Prostate gland (tissue), 2 donors: ENCODE data around the gene WWOX. TPM values are rescaled to one million over a fixed set of nuclear protein-coding genes. Genes with fewer than 3 reads are reported as not detected.

ENCODE experiments used
- DNase-seq: peaks from one replicate; pipeline ENCODE4 v3.0.0-alpha.2; 2019; ENCODE audit warnings: low spot score
- H3K27ac ChIP-seq, 2 donors: fragments of 200-600 bp; sonication (generic); 2 replicates each; pipeline ENCODE4 v1.5.1; 2017 to 2019
- H3K27me3 ChIP-seq: fragments of 200-600 bp; sonication (generic); replicated peaks from 2 replicates; pipeline ENCODE4 v1.5.1; 2019; ENCODE audit not compliant: insufficient read depth
- H3K36me3 ChIP-seq, 2 donors: fragments of 200-600 bp; sonication (generic); 1 replicate in 1 of 2; 2 replicates in 1 of 2; pipeline versions ENCODE4 v1.5.1 to v1.8.1; 2017 to 2019
- H3K4me1 ChIP-seq: fragments of 200-600 bp; sonication (generic); replicated peaks from 2 replicates; pipeline ENCODE4 v1.5.1; 2019
- H3K4me3 ChIP-seq, 2 donors: fragments of 200-600 bp; sonication (generic); 2 replicates each; pipeline ENCODE4 v1.5.1; 2017 to 2019
- H3K9me3 ChIP-seq: fragments of 200-600 bp; sonication (generic); 2 replicates; pipeline ENCODE4 v1.5.1; 2017
- CTCF ChIP-seq, 4 experiments: fragments of 200-600 bp in 2 of 4; fragments of 450-650 bp in 2 of 4; sonication (generic) in 2 of 4; IDR thresholded peaks; 1 replicate in 3 of 4; 2 replicates in 1 of 4; pipeline ENCODE4 v1.5.1; 2016 to 2019; ENCODE audit warnings: antibody characterized with exemption in 4 of 4, mild to moderate bottlenecking in 2 of 4, moderate library complexity in 2 of 4
- POLR2A ChIP-seq: fragments of 450-650 bp; IDR thresholded peaks from one replicate; pipeline ENCODE4 v1.6.1; 2016; ENCODE audit warnings: antibody characterized with exemption, mild to moderate bottlenecking
- POLR2AphosphoS5 ChIP-seq: sonication (generic); formaldehyde crosslinking; IDR thresholded peaks from one replicate; pipeline ENCODE4 v1.6.1; 2017; ENCODE audit warnings: antibody characterized with exemption
- WGBS: methylation state at CpG from one replicate; pipeline ENCODE4 v1.1.5; 2018; 5-methylcytosine and 5-hydroxymethylcytosine counted together
- intact Hi-C: fragments of 100-400 bp; cut with DNase I; formaldehyde crosslinking; loops from one replicate; pipeline ENCODE4 v1.14.2; 2022
- total RNA-seq, 2 donors: library from RNA; depleted of rRNA; stranded (reverse); fragments of >200 nt; gene quantifications; one replicate each; pipeline ENCODE4 v1.1.0, GENCODE V29; 2016

WWOX gene
- total RNA-seq, 2 donors from 2014 or later: 93.2 to 99.4 TPM

DNA sequence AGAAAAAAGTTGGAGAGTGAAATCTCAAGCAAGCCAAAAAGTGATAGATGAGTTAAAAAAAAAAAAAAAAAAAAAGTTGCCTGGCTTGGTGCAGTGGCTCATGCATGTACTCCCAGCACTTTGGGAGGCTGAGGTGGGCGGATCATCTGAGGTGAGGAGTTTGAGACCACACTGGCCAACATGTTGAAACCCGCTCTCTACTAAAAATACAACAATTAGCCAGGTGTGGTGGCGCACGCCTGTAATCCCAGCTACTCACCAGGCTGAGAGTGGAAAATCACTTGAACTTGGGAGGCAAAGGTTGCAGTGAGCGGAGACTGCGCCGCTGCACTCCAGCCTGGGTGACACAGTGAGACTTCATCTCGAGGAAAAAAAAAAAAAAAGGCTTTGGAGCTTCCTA lies 668.8 kb downstream of the WWOX start:
- no peak overlapping the region for H3K27ac ChIP-seq
- no peaks in the 10 kb centered on the region for H3K27me3 ChIP-seq
- WGBS: 81% methylated on average over 8 of the region's 8 CpGs
- intact Hi-C loops: loop anchor here (5.0 kb wide), 1 partner anchor 641 kb away; no protein-coding TSS in a partner anchor
- H3K36me3 ChIP-seq: no peaks in the 10 kb centered on the region
- TF ChIP-seq CTCF (IDR thresholded peaks at IDR 0.05): no peak
- TF ChIP-seq POLR2A: no peak
- no peak for TF ChIP-seq POLR2AphosphoS5
- no peak overlapping the region for H3K4me3 ChIP-seq
- H3K4me1 ChIP-seq: no peaks in the 10 kb centered on the region
- DNase-seq: no peak
- no peaks in the 10 kb centered on the region for H3K9me3 ChIP-seq

GRCh38 chr16:78768718-78769117 lies 669.3 kb downstream of the WWOX start:
- Histone ChIP-seq H3K27me3 (no peaks in the 10 kb centered on the region), H3K36me3 (no peaks in the 10 kb centered on the region), H3K4me3 (no peak overlapping the region), H3K27ac (no peak overlapping the region), H3K9me3 (no peaks in the 10 kb centered on the region), H3K4me1 (no peaks in the 10 kb centered on the region)
- DNase-seq: no peak
- 96% methylated on average over 9 of the region's 9 CpGs for WGBS
- TF ChIP-seq POLR2A: no peak
- no peak for TF ChIP-seq CTCF (IDR thresholded peaks at IDR 0.05)
- TF ChIP-seq POLR2AphosphoS5: no peak
- intact Hi-C loops: loop anchor here (5.0 kb wide), 1 partner anchor 641 kb away; no protein-coding TSS in a partner anchor

DNA sequence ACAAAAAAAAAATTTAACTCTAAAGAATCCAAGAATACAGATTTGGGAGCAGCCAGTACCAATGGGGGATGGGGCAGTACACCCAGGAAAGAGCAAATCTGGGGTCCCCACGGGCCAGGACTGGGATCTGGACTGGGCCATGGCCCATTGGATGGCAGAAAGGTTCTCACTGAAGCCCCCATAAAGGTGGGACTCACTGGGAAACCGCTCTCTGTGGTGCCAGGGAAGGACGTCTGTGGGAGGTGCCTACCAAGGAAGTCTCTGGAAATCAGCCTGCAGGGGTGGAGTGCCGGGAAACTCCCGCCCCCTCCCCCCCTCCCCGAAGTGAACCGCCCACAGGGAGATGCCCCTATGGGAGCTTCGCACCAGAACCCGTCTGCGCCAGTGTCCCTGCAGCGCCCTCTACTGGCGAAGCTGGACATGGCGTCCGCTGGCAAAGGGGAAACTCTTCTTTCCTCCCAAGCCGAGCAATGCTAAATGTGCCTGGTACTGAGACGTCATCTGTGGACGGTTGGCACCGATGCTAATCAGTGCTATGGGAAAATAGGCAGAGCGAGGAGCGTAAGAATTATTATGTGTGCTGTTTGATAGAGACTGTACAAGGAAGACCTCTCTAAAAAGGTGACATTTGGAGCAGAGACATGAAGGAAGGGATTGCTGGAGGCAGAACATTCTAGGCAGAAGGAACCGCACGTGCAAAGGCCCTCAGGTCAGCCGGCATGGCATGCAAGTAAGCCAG lies 671.1 kb downstream of the WWOX start:
- WGBS: 55% methylated on average over 22 of the region's 23 CpGs
- H3K9me3 ChIP-seq: no peaks in the 10 kb centered on the region
- no peaks in the 10 kb centered on the region for H3K36me3 ChIP-seq
- H3K27ac ChIP-seq: no peak overlapping the region
- no peak overlapping the region for H3K4me3 ChIP-seq
- intact Hi-C loops: loop anchor here (2.0 kb wide), 1 partner anchor 266 kb away; no protein-coding TSS in a partner anchor
- no peaks in the 10 kb centered on the region for H3K4me1 ChIP-seq
- TF ChIP-seq POLR2A (no peak), POLR2AphosphoS5 (peak; percentile 3), CTCF (IDR thresholded peaks at IDR 0.05) (peak; percentile 55 to 90 (median 68))
- peak; percentile 42 for DNase-seq
- no peaks in the 10 kb centered on the region for H3K27me3 ChIP-seq

- Histone ChIP-seq H3K4me1 (no peaks in the 10 kb centered on the region), H3K9me3 (no peaks in the 10 kb centered on the region), H3K4me3 (no peak overlapping the region), H3K27ac (no peak overlapping the region), H3K36me3 (no peaks in the 10 kb centered on the region), H3K27me3 (no peaks in the 10 kb centered on the region)
- no peak for DNase-seq
- intact Hi-C loops: no loop called here
- 89% methylated on average over 8 of the region's 8 CpGs for WGBS
- TF ChIP-seq CTCF (IDR thresholded peaks at IDR 0.05) (no peak), POLR2A (no peak), POLR2AphosphoS5 (no peak)
Observed at GRCh38 chr16:78773291-78773702, 673.8 kb downstream of the WWOX start.

DNA sequence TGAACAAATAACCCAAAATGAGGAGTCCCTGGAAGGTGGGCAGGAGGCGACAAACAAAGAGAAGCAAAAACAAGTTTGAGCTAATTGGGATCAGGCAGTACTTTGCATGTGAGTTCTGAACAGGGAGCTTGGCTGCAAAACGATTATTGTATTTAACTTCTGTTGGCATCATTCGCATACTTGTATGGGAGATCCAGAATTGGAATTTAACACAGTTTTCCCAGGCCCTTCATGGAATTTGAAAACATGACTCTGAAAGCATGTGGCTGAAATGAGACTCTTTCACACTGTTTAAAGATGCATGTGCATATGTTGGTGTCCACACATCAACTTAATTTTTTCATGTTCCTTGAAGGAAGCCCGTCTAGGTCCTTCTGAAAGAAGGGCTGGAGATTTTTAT lies 674.3 kb downstream of the WWOX start:
- WGBS: 79% methylated on average over 4 of the region's 4 CpGs
- Histone ChIP-seq H3K9me3 (no peaks in the 10 kb centered on the region), H3K27me3 (no peaks in the 10 kb centered on the region), H3K36me3 (no peaks in the 10 kb centered on the region), H3K27ac (no peak overlapping the region), H3K4me1 (no peaks in the 10 kb centered on the region), H3K4me3 (no peak overlapping the region)
- no peak for TF ChIP-seq POLR2A
- DNase-seq: no peak
- intact Hi-C loops: no loop called here
